ENCODE measurements around the gene LRRFIP1. TPM values are rescaled to one million over a fixed set of nuclear protein-coding genes. Genes with fewer than 3 reads are reported as not detected.
"Not testable (repeated sequence)": the region's sequence is repeated elsewhere in the genome, so short reads cannot be mapped to it uniquely, and the experiment has no call there.

LRRFIP1 gene
- total RNA-seq, 4 donors from 2014 or later = 98.5 to 147 (median 122) TPM

DNA sequence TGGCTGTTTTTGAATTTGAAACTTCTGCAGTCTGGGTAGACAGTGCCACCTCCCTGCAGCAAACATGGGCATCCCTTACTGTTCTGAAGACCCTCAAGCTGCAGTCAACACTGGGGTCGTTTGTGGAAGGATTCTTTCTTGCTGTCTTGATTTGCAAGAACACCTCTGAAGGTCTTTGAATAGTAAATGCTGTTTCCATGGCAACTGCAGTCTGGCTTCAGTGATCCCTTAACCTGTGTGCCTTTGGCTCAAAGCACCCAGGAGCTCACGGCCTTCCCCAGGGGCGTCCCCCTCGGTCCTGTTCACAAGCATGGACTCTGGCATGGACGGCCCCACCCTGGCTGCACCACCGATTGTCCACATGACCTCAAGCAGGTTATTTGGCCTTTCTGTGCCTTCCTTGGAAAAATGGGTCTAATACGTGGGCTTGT, 38.3 kb downstream of the LRRFIP1 start:
- DNase-seq = no peak
- in situ Hi-C loops (cut with MboI; ENCODE audit: low pct_ligation_motif_present in 1 of 4, low pct_unique_long_range_greater_than_20kb in 1 of 4, low sequenced_read_pairs in 3 of 4) (no loop called here), intact Hi-C loops (cut with DNase I; ENCODE audit: low total_unique reads) (no loop called here)
- Histone ChIP-seq H3K27me3 (no peaks in the 10 kb centered on the region), H3K9me3 (no peaks in the 10 kb centered on the region), H3K36me3 (no peaks in the 10 kb centered on the region), H3K27ac (no peak overlapping the region), H3K4me3 (no peak overlapping the region), H3K4me1 (peaks cover 24 to 51% (median 34%) of the 10 kb centered on the region in 4 donors)
- TF ChIP-seq EP300 (IDR thresholded peaks at IDR 0.05; ENCODE audit: low read depth) (no peak), POLR2AphosphoS5 (IDR thresholded peaks at IDR 0.05) (no peak), POLR2A (IDR thresholded peaks at IDR 0.05) (no peak)
- TF ChIP-seq, protein P1, sequence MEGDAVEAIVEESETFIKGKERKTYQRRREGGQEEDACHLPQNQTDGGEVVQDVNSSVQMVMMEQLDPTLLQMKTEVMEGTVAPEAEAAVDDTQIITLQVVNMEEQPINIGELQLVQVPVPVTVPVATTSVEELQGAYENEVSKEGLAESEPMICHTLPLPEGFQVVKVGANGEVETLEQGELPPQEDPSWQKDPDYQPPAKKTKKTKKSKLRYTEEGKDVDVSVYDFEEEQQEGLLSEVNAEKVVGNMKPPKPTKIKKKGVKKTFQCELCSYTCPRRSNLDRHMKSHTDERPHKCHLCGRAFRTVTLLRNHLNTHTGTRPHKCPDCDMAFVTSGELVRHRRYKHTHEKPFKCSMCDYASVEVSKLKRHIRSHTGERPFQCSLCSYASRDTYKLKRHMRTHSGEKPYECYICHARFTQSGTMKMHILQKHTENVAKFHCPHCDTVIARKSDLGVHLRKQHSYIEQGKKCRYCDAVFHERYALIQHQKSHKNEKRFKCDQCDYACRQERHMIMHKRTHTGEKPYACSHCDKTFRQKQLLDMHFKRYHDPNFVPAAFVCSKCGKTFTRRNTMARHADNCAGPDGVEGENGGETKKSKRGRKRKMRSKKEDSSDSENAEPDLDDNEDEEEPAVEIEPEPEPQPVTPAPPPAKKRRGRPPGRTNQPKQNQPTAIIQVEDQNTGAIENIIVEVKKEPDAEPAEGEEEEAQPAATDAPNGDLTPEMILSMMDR (IDR thresholded peaks at IDR 0.05) = no peak
- WGBS, 2 donors (ENCODE audit: low coverage in 1 of 2) = 53 to 75% methylated on average over 7 of the region's 7 CpGs

DNA sequence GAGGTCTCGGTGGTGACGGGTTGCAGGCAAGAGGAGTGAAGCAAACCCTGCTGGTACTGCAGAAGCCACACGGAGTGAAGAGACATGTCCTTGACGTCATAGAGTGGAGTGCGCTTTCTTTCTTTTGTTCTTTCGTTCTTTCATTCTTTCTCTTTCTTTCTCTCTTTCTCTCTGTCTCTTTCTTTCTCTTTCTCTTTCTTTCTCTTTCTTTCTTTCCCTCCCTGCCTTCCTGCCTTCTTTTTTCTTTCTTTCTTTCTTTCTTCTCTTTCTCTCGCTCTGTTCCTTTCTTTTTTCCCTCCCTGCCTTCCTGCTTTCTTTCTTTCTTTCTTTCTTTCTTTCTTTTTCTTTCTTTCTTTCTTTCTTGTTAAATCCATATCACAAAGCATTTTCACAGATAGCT, 39.2 kb downstream of the LRRFIP1 start:
- TF ChIP-seq POLR2A (IDR thresholded peaks at IDR 0.05) = no peak
- TF ChIP-seq EP300 (IDR thresholded peaks at IDR 0.05; ENCODE audit: low read depth) = no peak
- no peak for TF ChIP-seq POLR2AphosphoS5 (IDR thresholded peaks at IDR 0.05)
- TF ChIP-seq, protein P1 (IDR thresholded peaks at IDR 0.05) = no peak
- Histone ChIP-seq H3K9me3 (no peaks in the 10 kb centered on the region), H3K27ac (no peak overlapping the region), H3K27me3 (no peaks in the 10 kb centered on the region), H3K36me3 (no peaks in the 10 kb centered on the region), H3K4me3 (no peak overlapping the region), H3K4me1 (peaks cover 24 to 43% (median 30%) of the 10 kb centered on the region in 4 donors)
- intact Hi-C loops (cut with DNase I; ENCODE audit: low total_unique reads) = no loop called here
- WGBS, 2 donors (ENCODE audit: low coverage in 1 of 2) = 73 to 91% methylated on average over 7 of the region's 7 CpGs
- in situ Hi-C loops (cut with MboI; ENCODE audit: low pct_ligation_motif_present in 1 of 4, low pct_unique_long_range_greater_than_20kb in 1 of 4, low sequenced_read_pairs in 3 of 4) = no loop called here
- no peak for DNase-seq

GRCh38 chr2:237667050-237667576, 39.7 kb downstream of the LRRFIP1 start:
- H3K4me3 ChIP-seq; H3K36me3 ChIP-seq; in situ Hi-C loops (cut with MboI; ENCODE audit: low pct_ligation_motif_present in 1 of 4, low pct_unique_long_range_greater_than_20kb in 1 of 4, low sequenced_read_pairs in 3 of 4); intact Hi-C loops (cut with DNase I; ENCODE audit: low total_unique reads); DNase-seq; H3K9me3 ChIP-seq; H3K27ac ChIP-seq; H3K27me3 ChIP-seq: not testable (repeated sequence)
- WGBS, 2 donors (ENCODE audit: low coverage in 1 of 2) = 92 to 95% methylated on average over 3 to 6 of the region's 6 CpGs
- peaks cover 21 to 38% (median 26%) of the 10 kb centered on the region in 4 donors for H3K4me1 ChIP-seq

GRCh38 chr2:237667893-237668292, 40.5 kb downstream of the LRRFIP1 start:
- Histone ChIP-seq H3K36me3 (no peaks in the 10 kb centered on the region), H3K4me1 (peaks cover 14 to 33% (median 20%) of the 10 kb centered on the region in 4 donors), H3K4me3 (no peak overlapping the region), H3K9me3 (no peaks in the 10 kb centered on the region), H3K27me3 (no peaks in the 10 kb centered on the region), H3K27ac (no peak overlapping the region)
- no peak for DNase-seq
- intact Hi-C loops (cut with DNase I; ENCODE audit: low total_unique reads) = no loop called here
- in situ Hi-C loops (cut with MboI; ENCODE audit: low pct_ligation_motif_present in 1 of 4, low pct_unique_long_range_greater_than_20kb in 1 of 4, low sequenced_read_pairs in 3 of 4) = no loop called here
- 78% methylated on average over 6 of the region's 6 CpGs; no CpG with 5 or more reads in 1 of the 2 donors for WGBS, 2 donors (ENCODE audit: low coverage in 1 of 2)
- TF ChIP-seq, protein P1 (IDR thresholded peaks at IDR 0.05) = no peak
- TF ChIP-seq POLR2A (IDR thresholded peaks at IDR 0.05) = no peak
- no peak for TF ChIP-seq POLR2AphosphoS5 (IDR thresholded peaks at IDR 0.05)
- TF ChIP-seq EP300 (IDR thresholded peaks at IDR 0.05; ENCODE audit: low read depth) = no peak

DNA sequence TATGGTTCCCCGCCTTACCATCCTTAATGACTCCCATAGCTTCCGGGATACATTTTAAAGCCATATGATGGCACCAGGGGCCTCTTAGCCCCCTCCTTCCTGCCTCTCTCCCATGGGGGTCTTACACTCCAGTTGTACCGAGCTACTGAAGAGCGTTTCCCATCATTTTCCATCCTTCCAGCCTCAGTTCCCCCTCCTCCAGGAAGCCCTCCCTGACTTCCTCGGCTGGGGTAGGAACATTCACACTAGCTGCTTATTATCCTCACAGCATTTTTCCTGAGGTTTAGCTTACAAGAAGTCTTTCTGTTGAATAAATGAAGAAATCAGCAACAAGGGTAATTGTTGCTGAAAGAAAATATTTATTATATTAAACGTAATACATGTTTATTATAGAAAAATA, 41.1 kb downstream of the LRRFIP1 start:
- 73 to 90% methylated on average over 1 to 6 of the region's 6 CpGs for WGBS, 2 donors (ENCODE audit: low coverage in 1 of 2)
- in situ Hi-C loops (cut with MboI; ENCODE audit: low pct_ligation_motif_present in 1 of 4, low pct_unique_long_range_greater_than_20kb in 1 of 4, low sequenced_read_pairs in 3 of 4) (no loop called here), intact Hi-C loops (cut with DNase I; ENCODE audit: low total_unique reads) (no loop called here)
- no peak overlapping the region for H3K4me3 ChIP-seq
- no peak overlapping the region for H3K27ac ChIP-seq
- H3K27me3 ChIP-seq = no peaks in the 10 kb centered on the region
- H3K4me1 ChIP-seq = peaks cover 9 to 33% (median 17%) of the 10 kb centered on the region in 4 donors
- no peaks in the 10 kb centered on the region for H3K36me3 ChIP-seq
- TF ChIP-seq POLR2A (IDR thresholded peaks at IDR 0.05) (no peak), POLR2AphosphoS5 (IDR thresholded peaks at IDR 0.05) (no peak), EP300 (IDR thresholded peaks at IDR 0.05; ENCODE audit: low read depth) (no peak)
- TF ChIP-seq, protein P1 (IDR thresholded peaks at IDR 0.05) = no peak
- no peak for DNase-seq
- no peaks in the 10 kb centered on the region for H3K9me3 ChIP-seq
